GM23338 (cell line): Measurements from ENCODE around the gene KCNMA1. TPM values are rescaled to one million over a fixed set of nuclear protein-coding genes. Genes with fewer than 3 reads are reported as not detected.

ENCODE experiments used
- ATAC-seq: fragments of 200-7000 bp; cut with Tn5 transposase; 3 replicates; pipeline ENCODE4 v1.9.1; 2020
- DNase-seq: peaks from one replicate; pipeline ENCODE4 v3.0.0-alpha.2; 2015; ENCODE audit warnings: low spot score
- H2AFZ ChIP-seq: fragments of 200-600 bp; sonication (generic); 2 replicates; pipeline ENCODE4 v1.8.0; 2016; ENCODE audit warnings: antibody characterized with exemption, mild to moderate bottlenecking, moderate library complexity
- H3F3A ChIP-seq: fragments of 200-600 bp; sonication (generic); replicated peaks from 2 replicates; pipeline ENCODE4 v1.8.0; 2017; ENCODE audit warnings: antibody characterized with exemption, mixed run types, low read depth
- H3K27ac ChIP-seq: fragments of 200-600 bp; sonication (generic); 2 replicates; pipeline ENCODE4 v1.6.1; 2016; ENCODE audit warnings: low read depth
- H3K27me3 ChIP-seq: fragments of 200-600 bp; sonication (generic); 2 replicates; pipeline ENCODE4 v1.8.0; 2016; ENCODE audit warnings: mild to moderate bottlenecking, mixed run types, moderate library complexity; ENCODE audit not compliant: insufficient read depth
- H3K36me3 ChIP-seq: fragments of 200-600 bp; sonication (generic); 2 replicates; pipeline ENCODE4 v1.8.0; 2016; ENCODE audit warnings: mild to moderate bottlenecking; ENCODE audit not compliant: insufficient read depth
- H3K4me1 ChIP-seq: fragments of 200-600 bp; sonication (generic); 2 replicates; pipeline ENCODE4 v1.8.0; 2016; ENCODE audit warnings: mild to moderate bottlenecking, moderate library complexity; ENCODE audit not compliant: insufficient read depth
- H3K4me2 ChIP-seq: fragments of 200-600 bp; sonication (generic); 2 replicates; pipeline ENCODE4 v1.7.1; 2017; ENCODE audit warnings: mixed run types
- H3K4me3 ChIP-seq: fragments of 200-600 bp; sonication (generic); 2 replicates; pipeline ENCODE4 v1.6.1; 2016; ENCODE audit warnings: mixed run types
- H3K79me2 ChIP-seq: fragments of 200-600 bp; sonication (generic); replicated peaks from 2 replicates; pipeline ENCODE4 v1.8.0; 2017; ENCODE audit warnings: mild to moderate bottlenecking; ENCODE audit not compliant: insufficient read depth
- H3K9me2 ChIP-seq: fragments of 200-600 bp; sonication (generic); 2 replicates; pipeline ENCODE4 v1.8.0; 2017; ENCODE audit not compliant: insufficient read depth
- H4K20me1 ChIP-seq: fragments of 200-600 bp; sonication (generic); replicated peaks from 2 replicates; pipeline ENCODE4 v1.8.0; 2017; ENCODE audit warnings: mild to moderate bottlenecking; ENCODE audit not compliant: insufficient read depth
- H3K27ac Mint-ChIP-seq: 2 replicates; pipeline ENCODE4 v1.8.0; 2020; ENCODE audit warnings: inconsistent platforms, mild to moderate bottlenecking, moderate library complexity, mixed read lengths
- H3K27me3 Mint-ChIP-seq: 3 replicates; pipeline ENCODE4 v1.8.0; 2022; ENCODE audit warnings: low read depth, mild to moderate bottlenecking, moderate library complexity, mixed read lengths, inconsistent platforms; ENCODE audit not compliant: insufficient read depth, poor library complexity
- H3K36me3 Mint-ChIP-seq: 3 replicates; pipeline ENCODE4 v1.8.0; 2021; ENCODE audit warnings: low read depth, mild to moderate bottlenecking, inconsistent platforms, moderate library complexity, mixed read lengths
- H3K4me1 Mint-ChIP-seq: 3 replicates; pipeline ENCODE4 v1.8.0; 2020; ENCODE audit warnings: mild to moderate bottlenecking, inconsistent platforms, mixed read lengths
- H3K4me3 Mint-ChIP-seq: 3 replicates; pipeline ENCODE4 v1.8.0; 2021; ENCODE audit warnings: moderate library complexity, mild to moderate bottlenecking, inconsistent platforms, mixed read lengths
- H3K9me3 Mint-ChIP-seq: 3 replicates; pipeline ENCODE4 v1.8.0; 2020; ENCODE audit warnings: moderate library complexity, mild to moderate bottlenecking, inconsistent platforms, mixed read lengths
- CREB1 ChIP-seq: fragments of 250-450 bp; sonication (Bioruptor Pico); IDR thresholded peaks from 2 replicates; pipeline ENCODE4 v1.5.0; 2020; ENCODE audit warnings: low read depth, mild to moderate bottlenecking, moderate library complexity
- ETS1 ChIP-seq: IDR thresholded peaks from 2 replicates; pipeline ENCODE4 v1.6.1; 2016; ENCODE audit warnings: antibody characterized with exemption
- EZH2 ChIP-seq: fragments of 200-600 bp; sonication (generic); IDR thresholded peaks from one replicate; pipeline ENCODE4 v1.8.0; 2017; ENCODE audit warnings: antibody characterized with exemption, mild to moderate bottlenecking, low read depth; ENCODE audit not compliant: unreplicated experiment
- EZH2phosphoT487 ChIP-seq: fragments of 200-600 bp; sonication (generic); IDR thresholded peaks from one replicate; pipeline ENCODE4 v1.8.1; 2018; ENCODE audit warnings: antibody characterized with exemption; ENCODE audit not compliant: unreplicated experiment
- JUNB ChIP-seq: IDR thresholded peaks from one replicate; pipeline ENCODE4 v1.6.1; 2016; ENCODE audit warnings: antibody characterized with exemption; ENCODE audit not compliant: unreplicated experiment
- NANOG ChIP-seq: IDR thresholded peaks from 2 replicates; pipeline ENCODE4 v1.6.1; 2016; ENCODE audit warnings: antibody characterized with exemption, borderline replicate concordance
- POLR2AphosphoS5 ChIP-seq: IDR thresholded peaks from 2 replicates; pipeline ENCODE4 v1.6.1; 2016; ENCODE audit warnings: antibody characterized with exemption, low read depth
- STAT1 ChIP-seq: IDR thresholded peaks from one replicate; pipeline ENCODE4 v1.6.1; 2016; ENCODE audit warnings: antibody characterized with exemption; ENCODE audit not compliant: unreplicated experiment
- ZNF114 ChIP-seq: fragments of 250-450 bp; sonication (Bioruptor Pico); IDR thresholded peaks from 2 replicates; pipeline ENCODE4 v1.5.0; 2020; ENCODE audit warnings: mild to moderate bottlenecking, moderate library complexity
- ZNF331 ChIP-seq: fragments of 250-450 bp; sonication (Bioruptor Pico); IDR thresholded peaks from 2 replicates; pipeline ENCODE4 v1.5.0; 2020; ENCODE audit warnings: low read depth, mild to moderate bottlenecking, moderate library complexity
- polyA plus RNA-seq: library from polyadenylated mRNA; unstranded; fragments of >200 nt; fragmentation: Nextera tagmentation; extraction: Ambion mirVana; gene quantifications from 2 replicates; pipeline ENCODE4 v1.2.1, GENCODE V29; 2016
- total RNA-seq: library from RNA; depleted of rRNA; stranded (reverse); fragments of >200 nt; shearing (Covaris generic); gene quantifications from 2 replicates; pipeline ENCODE4 v1.2.3, GENCODE V29; 2014
- TF ChIP-seq, protein P1 (sequence below): IDR thresholded peaks from one replicate; pipeline ENCODE4 v1.6.1; 2018; ENCODE audit warnings: antibody characterized with exemption; ENCODE audit not compliant: unreplicated experiment
- TF ChIP-seq, protein P2 (sequence below): fragments of 250-450 bp; sonication (Bioruptor Pico); IDR thresholded peaks from 2 replicates; pipeline ENCODE4 v1.5.0; 2020; ENCODE audit warnings: mild to moderate bottlenecking, moderate library complexity
- TF ChIP-seq, protein P3 (sequence below), 2 experiments: fragments of 200-600 bp in 1 of 2; sonication (generic) in 1 of 2; conservative IDR thresholded peaks; 2 replicates each; pipeline versions ENCODE4 v1.5.1 to v1.6.1; 2016 to 2017; ENCODE audit warnings: antibody characterized with exemption in 2 of 2, low read depth in 2 of 2, mild to moderate bottlenecking in 2 of 2, moderate library complexity in 1 of 2

KCNMA1 gene
- total and polyA plus RNA-seq, 2 experiments from 2014 or later: 8.2 to 9.0 TPM

DNA sequence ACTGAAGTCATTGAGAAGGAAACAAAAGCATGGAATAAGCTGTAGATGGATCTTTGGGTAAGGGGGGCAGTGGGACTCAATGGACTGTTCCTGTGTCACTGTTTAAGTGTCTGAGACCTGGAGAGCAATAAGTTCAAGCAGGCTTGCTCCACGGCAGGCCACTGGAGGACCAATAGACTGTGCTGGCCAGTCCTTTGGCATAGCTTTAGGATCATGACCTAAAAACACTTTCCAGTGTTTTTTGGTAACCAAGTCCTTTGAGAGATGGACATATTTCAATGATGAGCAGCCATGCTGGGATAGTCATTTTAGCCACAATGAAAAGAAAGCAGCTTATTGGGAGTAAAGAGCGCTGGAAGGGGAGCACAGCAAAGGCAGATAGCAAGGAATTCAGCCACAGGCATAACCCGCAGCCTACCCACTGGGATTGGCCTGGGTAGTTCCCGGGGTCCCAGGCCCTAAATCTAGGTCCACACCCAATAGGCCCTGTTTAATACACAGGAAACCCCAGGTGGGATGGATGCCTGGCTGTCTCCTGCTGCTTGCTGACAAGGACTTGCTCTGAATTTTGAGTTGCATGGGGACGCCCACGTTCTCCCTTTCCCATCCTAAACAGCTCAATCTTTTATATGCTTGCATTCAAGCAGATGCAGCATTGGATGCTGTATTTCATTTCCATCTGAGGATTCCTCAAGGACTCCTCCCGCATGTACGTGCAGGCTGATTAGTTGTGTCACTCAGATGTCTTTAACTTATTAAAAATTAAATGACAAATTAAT, 727.2 kb downstream of the KCNMA1 start:
- Mint-ChIP-seq H3K4me3 (no peak overlapping the region), H3K9me3 (no peaks in the 10 kb centered on the region; the same call in 2 of the 3 replicates), H3K36me3 (peaks cover 9% of the 10 kb centered on the region; the same call in 1 of the 3 replicates), H3K4me1 (no peaks in the 10 kb centered on the region), H3K27ac (no peak overlapping the region), H3K27me3 (no peaks in the 10 kb centered on the region)
- Histone ChIP-seq H3K79me2 (no peaks in the 10 kb centered on the region), H3F3A (no peaks in the 10 kb centered on the region), H3K4me1 (no peaks in the 10 kb centered on the region), H3K36me3 (no peaks in the 10 kb centered on the region), H3K27me3 (no peaks in the 10 kb centered on the region), H3K4me2 (no peak overlapping the region), H3K27ac (no peak overlapping the region), H3K4me3 (no peak overlapping the region), H3K9me2 (0 out of 2 replicates have a peak, but pooled peaks cover 7% of the 10 kb centered on the region), H2AFZ (no peak overlapping the region), H4K20me1 (no peaks in the 10 kb centered on the region)
- no peak for ATAC-seq
- no peak for DNase-seq
- TF ChIP-seq, protein P1, sequence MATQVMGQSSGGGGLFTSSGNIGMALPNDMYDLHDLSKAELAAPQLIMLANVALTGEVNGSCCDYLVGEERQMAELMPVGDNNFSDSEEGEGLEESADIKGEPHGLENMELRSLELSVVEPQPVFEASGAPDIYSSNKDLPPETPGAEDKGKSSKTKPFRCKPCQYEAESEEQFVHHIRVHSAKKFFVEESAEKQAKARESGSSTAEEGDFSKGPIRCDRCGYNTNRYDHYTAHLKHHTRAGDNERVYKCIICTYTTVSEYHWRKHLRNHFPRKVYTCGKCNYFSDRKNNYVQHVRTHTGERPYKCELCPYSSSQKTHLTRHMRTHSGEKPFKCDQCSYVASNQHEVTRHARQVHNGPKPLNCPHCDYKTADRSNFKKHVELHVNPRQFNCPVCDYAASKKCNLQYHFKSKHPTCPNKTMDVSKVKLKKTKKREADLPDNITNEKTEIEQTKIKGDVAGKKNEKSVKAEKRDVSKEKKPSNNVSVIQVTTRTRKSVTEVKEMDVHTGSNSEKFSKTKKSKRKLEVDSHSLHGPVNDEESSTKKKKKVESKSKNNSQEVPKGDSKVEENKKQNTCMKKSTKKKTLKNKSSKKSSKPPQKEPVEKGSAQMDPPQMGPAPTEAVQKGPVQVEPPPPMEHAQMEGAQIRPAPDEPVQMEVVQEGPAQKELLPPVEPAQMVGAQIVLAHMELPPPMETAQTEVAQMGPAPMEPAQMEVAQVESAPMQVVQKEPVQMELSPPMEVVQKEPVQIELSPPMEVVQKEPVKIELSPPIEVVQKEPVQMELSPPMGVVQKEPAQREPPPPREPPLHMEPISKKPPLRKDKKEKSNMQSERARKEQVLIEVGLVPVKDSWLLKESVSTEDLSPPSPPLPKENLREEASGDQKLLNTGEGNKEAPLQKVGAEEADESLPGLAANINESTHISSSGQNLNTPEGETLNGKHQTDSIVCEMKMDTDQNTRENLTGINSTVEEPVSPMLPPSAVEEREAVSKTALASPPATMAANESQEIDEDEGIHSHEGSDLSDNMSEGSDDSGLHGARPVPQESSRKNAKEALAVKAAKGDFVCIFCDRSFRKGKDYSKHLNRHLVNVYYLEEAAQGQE: no peak
- TF ChIP-seq ZNF114 (no peak), JUNB (no peak), EZH2phosphoT487 (no peak), ZNF331 (no peak), STAT1 (no peak), NANOG (no peak), EZH2 (no peak), CREB1 (CRISPR knock-in tag) (no peak), ETS1 (no peak), POLR2AphosphoS5 (no peak)
- TF ChIP-seq, protein P2, sequence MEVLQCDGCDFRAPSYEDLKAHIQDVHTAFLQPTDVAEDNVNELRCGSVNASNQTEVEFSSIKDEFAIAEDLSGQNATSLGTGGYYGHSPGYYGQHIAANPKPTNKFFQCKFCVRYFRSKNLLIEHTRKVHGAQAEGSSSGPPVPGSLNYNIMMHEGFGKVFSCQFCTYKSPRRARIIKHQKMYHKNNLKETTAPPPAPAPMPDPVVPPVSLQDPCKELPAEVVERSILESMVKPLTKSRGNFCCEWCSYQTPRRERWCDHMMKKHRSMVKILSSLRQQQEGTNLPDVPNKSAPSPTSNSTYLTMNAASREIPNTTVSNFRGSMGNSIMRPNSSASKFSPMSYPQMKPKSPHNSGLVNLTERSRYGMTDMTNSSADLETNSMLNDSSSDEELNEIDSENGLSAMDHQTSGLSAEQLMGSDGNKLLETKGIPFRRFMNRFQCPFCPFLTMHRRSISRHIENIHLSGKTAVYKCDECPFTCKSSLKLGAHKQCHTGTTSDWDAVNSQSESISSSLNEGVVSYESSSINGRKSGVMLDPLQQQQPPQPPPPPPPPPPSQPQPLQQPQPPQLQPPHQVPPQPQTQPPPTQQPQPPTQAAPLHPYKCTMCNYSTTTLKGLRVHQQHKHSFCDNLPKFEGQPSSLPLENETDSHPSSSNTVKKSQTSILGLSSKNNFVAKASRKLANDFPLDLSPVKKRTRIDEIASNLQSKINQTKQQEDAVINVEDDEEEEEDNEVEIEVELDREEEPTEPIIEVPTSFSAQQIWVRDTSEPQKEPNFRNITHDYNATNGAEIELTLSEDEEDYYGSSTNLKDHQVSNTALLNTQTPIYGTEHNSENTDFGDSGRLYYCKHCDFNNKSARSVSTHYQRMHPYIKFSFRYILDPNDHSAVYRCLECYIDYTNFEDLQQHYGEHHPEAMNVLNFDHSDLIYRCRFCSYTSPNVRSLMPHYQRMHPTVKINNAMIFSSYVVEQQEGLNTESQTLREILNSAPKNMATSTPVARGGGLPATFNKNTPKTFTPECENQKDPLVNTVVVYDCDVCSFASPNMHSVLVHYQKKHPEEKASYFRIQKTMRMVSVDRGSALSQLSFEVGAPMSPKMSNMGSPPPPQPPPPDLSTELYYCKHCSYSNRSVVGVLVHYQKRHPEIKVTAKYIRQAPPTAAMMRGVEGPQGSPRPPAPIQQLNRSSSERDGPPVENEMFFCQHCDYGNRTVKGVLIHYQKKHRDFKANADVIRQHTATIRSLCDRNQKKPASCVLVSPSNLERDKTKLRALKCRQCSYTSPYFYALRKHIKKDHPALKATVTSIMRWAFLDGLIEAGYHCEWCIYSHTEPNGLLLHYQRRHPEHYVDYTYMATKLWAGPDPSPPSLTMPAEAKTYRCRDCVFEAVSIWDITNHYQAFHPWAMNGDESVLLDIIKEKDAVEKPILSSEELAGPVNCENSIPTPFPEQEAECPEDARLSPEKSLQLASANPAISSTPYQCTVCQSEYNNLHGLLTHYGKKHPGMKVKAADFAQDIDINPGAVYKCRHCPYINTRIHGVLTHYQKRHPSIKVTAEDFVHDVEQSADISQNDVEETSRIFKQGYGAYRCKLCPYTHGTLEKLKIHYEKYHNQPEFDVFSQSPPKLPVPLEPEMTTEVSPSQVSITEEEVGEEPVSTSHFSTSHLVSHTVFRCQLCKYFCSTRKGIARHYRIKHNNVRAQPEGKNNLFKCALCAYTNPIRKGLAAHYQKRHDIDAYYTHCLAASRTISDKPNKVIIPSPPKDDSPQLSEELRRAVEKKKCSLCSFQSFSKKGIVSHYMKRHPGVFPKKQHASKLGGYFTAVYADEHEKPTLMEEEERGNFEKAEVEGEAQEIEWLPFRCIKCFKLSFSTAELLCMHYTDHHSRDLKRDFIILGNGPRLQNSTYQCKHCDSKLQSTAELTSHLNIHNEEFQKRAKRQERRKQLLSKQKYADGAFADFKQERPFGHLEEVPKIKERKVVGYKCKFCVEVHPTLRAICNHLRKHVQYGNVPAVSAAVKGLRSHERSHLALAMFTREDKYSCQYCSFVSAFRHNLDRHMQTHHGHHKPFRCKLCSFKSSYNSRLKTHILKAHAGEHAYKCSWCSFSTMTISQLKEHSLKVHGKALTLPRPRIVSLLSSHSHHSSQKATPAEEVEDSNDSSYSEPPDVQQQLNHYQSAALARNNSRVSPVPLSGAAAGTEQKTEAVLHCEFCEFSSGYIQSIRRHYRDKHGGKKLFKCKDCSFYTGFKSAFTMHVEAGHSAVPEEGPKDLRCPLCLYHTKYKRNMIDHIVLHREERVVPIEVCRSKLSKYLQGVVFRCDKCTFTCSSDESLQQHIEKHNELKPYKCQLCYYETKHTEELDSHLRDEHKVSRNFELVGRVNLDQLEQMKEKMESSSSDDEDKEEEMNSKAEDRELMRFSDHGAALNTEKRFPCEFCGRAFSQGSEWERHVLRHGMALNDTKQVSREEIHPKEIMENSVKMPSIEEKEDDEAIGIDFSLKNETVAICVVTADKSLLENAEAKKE (CRISPR knock-in tag): no peak
- TF ChIP-seq, protein P3, sequence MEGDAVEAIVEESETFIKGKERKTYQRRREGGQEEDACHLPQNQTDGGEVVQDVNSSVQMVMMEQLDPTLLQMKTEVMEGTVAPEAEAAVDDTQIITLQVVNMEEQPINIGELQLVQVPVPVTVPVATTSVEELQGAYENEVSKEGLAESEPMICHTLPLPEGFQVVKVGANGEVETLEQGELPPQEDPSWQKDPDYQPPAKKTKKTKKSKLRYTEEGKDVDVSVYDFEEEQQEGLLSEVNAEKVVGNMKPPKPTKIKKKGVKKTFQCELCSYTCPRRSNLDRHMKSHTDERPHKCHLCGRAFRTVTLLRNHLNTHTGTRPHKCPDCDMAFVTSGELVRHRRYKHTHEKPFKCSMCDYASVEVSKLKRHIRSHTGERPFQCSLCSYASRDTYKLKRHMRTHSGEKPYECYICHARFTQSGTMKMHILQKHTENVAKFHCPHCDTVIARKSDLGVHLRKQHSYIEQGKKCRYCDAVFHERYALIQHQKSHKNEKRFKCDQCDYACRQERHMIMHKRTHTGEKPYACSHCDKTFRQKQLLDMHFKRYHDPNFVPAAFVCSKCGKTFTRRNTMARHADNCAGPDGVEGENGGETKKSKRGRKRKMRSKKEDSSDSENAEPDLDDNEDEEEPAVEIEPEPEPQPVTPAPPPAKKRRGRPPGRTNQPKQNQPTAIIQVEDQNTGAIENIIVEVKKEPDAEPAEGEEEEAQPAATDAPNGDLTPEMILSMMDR (conservative IDR thresholded peaks at IDR 0.05; ENCODE audit: low read depth in 2 of 2): no peak
